NCI-H2227 treated with DMSO at 0.1 percent for 48 hours (cell line): Measurements from ENCODE around the gene SLC25A42.
"Not testable (repeated sequence)": the region's sequence is repeated elsewhere in the genome, so short reads cannot be mapped to it uniquely, and the experiment has no call there.

ENCODE experiments used
- DNase-seq: peaks from one replicate; lab custom pipeline; 2025; lab: John Stamatoyannopoulos, UW

The SLC25A42 gene

DNA sequence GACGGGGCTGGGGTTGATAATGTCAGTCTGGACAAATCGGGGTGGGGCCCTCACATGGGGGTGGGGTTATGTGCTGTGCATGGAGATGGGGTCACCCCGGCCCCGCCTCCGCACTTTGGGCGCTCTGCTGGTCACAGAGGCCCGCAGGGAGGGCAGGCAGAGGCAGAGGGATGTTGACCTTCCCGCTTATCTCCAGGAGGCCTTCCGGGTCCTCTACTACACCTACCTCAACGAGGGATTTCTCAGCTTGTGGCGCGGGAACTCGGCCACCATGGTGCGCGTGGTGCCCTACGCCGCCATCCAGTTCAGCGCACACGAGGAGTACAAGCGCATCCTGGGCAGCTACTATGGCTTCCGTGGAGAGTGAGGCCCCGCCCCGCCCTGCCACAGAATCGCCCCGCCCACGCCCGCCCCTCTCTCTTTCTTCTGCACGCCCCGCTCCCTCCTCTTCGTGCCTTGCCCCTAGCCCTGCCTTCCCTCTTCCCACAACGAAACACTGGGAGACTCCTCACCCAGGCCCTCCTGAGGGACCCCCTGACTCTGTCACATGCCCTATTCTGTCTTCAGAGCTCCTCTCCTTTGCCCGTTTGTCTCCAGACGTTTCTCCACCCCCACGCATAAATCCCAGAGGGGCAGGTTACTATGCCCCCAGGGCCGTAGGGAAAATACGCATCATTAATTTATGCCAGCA, 41.7 kb downstream of the SLC25A42 start:
- DNase-seq = no peak

DNA sequence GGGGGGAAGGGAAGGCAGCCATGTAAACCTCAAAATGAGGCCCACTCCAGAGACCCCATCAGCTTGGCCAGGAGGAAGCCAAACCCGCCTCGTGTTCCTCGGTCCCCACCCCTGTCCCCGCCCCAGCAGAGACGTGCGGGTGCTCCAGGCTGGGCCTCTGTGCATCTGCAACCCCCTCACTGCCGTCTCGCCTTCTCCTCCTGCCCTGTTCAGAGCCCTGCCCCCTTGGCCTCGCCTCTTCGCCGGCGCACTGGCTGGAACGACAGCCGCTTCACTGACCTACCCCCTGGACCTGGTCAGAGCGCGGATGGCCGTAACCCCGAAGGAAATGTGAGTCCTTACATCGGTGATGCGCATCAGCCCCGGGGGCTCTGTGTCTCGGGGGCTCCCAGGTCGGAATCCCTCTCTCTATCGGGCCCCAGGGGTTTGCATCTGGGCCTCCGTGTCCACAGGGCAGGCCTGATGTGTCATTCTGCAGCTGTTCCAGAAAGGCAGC, 42.3 kb downstream of the SLC25A42 start:
- DNase-seq = no peak

- not testable (repeated sequence) for DNase-seq
Measured at GRCh38 chr19:19106938-19107337, 43.1 kb downstream of the SLC25A42 start.

DNA sequence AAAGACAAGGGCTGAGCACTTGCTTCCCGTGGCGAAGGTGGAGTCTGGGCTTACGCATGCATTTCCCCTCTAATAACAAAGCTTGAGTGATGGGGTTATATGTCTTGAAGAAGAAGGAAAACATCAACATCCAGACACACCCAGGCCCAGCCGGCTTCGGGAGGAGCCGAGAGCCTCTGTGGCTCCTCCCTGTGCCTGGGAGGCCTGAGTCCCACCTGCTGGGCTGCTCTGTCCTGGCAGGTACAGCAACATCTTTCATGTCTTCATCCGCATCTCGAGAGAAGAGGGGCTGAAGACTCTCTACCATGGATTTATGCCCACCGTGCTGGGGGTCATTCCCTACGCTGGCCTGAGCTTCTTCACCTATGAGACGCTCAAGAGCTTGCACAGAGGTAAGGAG, 43.9 kb downstream of the SLC25A42 start:
- no peak for DNase-seq

GRCh38 chr19:19109601-19110000, 45.8 kb downstream of the SLC25A42 start:
- DNase-seq = no peak

GRCh38 chr19:19110410-19111135, 46.8 kb downstream of the SLC25A42 start:
- DNase-seq = no peak

DNA sequence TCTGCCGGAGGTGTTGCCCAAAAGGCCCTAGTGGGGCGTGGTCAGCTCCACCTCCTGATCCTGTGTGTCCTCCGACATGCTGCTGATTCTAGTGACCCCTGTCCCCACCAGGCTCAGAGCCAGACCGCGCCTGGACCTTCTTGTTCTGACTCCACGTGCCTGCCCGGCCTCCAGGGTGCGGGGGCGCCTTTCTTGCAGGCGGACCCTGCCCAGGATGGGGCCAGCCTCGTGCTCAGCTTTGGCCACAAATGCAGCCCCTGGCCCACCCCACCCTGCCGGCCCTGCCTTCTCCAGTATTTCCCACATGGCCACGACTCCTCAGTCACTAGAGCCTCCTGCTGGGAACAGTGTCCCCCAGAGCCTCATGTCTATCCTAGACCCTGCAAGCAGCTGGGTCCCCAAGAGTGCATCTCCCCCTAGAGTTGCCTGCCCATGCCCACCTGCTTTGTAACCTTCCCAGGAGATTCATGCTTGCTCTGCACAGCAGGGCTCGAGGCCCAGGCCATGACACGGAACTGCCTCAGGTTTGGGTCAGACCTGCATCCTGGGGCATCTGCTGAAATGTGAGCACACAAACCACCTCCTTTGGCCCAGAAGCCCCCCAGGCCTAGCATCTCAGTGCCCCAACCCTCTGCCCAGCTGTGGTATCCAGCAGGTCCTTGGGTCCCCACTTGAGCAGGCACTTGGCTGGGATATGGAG, 47.5 kb downstream of the SLC25A42 start:
- DNase-seq = no peak

DNA sequence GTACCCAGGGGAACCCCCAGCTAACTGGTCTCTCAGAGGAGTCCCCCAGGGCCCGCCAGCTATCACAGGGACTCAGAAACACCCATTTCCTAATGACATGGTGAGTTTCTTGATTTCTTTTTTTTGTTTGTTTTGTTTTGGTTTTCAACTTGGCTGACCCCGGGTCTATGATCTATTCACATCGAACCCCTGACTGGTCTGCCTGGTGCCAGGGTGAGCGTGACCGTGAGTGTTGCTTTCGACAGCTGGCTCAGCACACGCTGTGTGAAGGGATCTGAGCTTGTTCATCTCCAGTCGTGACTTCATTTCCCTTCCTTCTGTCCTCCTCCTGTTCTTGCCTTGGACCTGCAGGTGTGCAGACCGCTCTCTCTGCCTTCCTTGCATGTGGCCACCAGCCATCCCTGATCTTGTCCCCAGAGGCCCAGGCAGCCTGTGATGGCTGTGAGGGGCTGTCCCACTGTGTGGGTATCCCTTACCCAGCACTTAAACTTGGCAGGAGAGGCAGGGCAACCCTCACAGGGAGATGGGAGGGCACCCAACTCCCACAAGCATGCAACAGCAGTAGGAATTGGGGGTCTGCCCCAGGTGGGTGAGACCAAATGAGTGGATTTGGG, 48.3 kb downstream of the SLC25A42 start:
- DNase-seq = no peak

DNA sequence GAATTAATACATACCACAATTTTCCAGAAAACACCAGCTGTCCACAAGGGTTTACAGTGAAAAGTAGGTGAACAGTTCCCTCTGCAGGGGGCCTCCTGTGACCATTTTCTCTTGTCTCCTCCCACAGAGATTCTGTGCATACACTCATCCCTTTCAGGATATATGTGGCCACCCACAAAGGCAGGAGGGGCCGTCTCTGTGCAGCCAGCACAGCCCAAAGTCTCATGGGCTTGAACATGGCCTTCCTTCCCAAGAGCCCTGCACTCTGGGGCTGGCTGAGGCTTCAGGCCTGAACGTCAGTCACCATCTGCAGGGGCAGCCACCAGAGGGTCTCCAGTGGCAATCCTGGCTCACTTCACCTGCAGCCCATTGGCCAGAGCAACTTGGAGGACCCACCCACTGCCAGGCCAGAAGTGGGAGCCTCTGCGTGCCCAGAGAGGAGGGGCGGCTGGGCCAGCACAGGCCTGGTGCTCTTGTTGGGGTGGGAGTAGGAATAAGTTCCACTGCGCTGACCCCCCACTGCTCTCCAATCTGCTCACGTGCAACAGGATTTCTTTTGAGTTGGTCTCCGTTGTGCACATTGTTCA, 49.3 kb downstream of the SLC25A42 start:
- DNase-seq = no peak

DNA sequence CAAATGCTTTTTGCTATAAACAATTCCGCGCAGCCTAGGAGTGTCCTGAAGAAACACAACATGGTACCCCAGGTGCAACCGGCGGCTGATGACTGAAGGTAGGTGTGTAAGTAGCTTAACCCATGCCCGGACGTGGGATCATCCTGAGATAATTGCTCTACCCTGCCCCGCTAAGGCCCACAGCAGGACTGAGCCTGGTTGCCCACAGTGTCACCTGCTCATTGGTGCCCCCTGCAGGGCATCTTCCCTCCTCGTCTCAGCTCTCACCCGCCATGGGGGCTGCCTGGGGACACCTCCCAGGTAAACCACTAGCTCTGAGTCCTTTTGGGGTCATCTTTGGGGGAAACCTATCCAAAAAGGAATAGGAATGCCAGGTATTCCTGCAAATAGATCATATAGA, 52.2 kb downstream of the SLC25A42 start:
- no peak for DNase-seq

GRCh38 chr19:19119325-19120237, 55.8 kb downstream of the SLC25A42 start:
- DNase-seq = no peak

GRCh38 chr19:19120308-19121231, 56.8 kb downstream of the SLC25A42 start:
- DNase-seq = no peak

GRCh38 chr19:19121371-19121770, 57.6 kb downstream of the SLC25A42 start:
- no peak for DNase-seq

DNA sequence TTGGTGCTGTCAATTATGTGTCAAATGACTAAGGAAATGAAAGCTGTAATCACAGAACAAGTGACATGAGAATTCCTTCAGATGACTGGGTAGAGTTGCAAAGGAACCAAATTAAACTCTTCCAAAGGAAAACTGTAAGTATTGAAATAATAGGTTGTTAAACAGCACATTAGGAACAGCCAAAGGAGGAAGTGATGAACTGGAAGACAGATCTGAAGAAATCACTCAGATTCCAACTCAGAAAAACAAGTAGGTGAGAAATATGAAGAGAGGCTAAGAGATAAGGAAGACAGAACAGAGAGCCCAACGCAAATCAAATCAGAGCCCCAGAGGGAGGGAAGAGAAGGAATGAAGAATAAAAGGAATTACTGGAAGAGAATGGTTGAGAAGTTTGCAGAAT, 59.1 kb downstream of the SLC25A42 start:
- DNase-seq = no peak

DNA sequence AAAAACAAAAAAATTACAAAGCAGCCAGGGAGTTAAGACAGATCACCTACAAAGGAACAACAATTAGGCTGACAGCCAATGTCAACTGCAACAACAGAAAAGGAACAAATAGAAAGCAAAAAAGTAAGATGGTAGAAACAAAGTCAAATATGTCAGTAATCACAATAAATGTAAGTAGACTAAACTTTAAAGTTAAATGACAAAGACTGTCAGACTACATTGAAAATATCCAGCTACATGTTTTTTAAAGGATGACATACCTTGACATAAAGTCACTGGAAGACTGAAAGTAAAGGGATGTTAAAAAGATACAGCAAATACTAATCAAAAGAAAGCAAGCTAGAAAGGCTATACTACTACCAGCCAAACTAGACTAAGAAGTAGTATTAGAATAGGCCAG, 59.6 kb downstream of the SLC25A42 start:
- DNase-seq = no peak

- no peak for DNase-seq
Measured at GRCh38 chr19:19126102-19126501, 62.3 kb downstream of the SLC25A42 start.

GRCh38 chr19:19131989-19132388, 68.2 kb downstream of the SLC25A42 start:
- DNase-seq = no peak

GRCh38 chr19:19132912-19133311, 69.1 kb downstream of the SLC25A42 start:
- no peak for DNase-seq

DNA sequence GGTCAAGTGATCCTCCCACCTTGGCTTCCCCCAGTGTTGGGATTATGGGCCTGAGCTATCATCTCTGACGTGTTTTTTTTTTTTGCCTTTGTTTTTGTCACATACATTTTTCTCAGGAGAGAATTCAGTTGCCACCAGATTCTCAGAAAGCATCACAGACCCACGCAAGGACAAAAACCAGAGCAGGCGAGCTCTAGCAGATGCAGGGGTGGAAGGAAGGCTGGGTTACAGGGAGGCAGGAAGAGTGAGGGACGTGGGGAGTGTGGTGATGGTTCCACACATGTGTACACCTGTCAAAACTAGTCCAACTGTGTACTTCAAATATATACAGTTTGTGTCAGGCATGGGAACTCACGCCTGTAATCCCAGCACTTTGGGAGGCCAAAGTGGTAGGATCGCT, 70.2 kb downstream of the SLC25A42 start:
- no peak for DNase-seq

DNA sequence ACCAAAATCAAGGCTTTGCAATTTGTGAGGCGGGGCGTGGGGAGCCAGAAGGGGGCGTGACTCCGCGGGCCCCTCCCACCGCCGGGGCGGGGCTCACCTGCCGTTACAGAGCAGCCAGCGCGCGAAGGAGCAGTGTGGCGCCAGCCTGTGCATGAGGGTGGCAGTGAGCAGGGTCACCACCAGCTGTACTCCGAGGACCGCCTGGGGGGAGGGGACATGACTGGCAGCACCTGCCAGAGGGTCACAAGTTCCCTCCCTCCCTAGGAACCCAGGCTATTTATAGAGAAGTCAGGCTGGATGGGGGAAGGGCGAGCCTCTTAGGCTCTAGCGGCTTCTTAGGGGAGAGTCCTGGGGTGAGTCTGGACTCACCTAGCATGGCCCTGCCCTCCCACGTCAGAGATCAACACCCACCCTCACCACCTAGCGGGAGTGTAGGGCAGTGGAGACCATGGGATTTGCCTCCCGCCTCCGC, 70.9 kb downstream of the SLC25A42 start:
- DNase-seq = no peak
